Epidermal melanocyte (primary cell): Measurements from ENCODE around the gene PIP5K1C.

Experiments used
- DNase-seq: peaks from one replicate; pipeline ENCODE4 v3.0.0; 2011; ENCODE audit warnings: low spot score; ENCODE audit not compliant: insufficient read length

The PIP5K1C gene

DNA sequence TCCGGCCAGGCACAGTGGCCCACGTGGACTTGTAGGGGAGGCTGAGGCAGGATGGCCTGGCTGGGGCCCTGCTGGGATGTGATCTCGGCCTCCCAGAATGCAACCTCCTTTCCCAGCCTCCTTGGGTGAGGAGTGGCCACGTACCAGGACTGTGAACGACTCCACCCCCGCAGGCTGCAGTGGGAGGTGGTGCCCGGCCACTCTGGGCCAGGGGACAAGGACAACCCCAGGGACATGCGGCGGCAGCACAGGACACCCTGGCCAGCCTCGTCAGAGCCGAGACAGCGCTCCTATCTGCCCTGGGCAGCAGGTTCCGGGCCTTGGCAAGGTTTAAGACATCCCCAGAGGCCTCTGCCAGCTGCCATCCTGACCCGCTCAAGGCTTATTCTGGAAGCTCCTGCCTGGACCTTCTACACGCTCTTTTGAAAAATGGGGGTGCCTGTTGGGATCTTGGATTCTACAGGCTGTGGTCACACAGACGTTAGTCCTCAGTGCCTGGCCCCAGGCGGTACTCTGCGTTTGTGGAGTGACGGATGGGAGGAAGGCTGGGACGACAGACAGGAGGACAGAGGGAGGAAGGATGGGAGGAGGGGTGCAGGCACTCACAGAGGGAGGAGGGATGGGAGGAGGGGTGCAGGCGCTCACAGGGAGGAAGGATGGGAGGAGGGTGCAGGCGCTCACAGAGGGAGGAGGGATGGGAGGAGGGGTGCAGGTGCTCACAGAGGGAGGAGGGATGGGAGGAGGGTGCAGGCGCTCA is 53.8 kb downstream of the PIP5K1C start:
- DNase-seq: no peak

DNA sequence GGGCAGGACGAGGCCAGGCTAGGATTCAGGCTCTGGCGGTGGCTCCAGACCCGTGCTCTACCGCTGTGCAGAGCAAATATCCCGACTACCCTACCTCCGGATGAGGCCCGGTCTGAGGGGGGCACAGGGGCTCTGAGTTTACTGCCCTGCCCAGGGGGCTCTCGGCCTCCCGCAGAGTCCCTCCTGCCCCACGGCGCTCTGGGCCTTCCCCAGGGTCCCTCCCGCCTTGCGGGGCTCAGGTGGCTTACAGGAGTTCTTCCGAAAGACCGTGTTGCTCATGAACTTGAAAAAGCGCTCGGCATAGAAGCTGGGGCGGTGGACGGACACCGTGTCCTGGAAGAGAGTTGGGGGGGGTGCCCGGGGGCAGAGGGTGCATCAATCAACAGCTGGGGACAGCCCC is 54.5 kb downstream of the PIP5K1C start:
- DNase-seq: no peak

DNA sequence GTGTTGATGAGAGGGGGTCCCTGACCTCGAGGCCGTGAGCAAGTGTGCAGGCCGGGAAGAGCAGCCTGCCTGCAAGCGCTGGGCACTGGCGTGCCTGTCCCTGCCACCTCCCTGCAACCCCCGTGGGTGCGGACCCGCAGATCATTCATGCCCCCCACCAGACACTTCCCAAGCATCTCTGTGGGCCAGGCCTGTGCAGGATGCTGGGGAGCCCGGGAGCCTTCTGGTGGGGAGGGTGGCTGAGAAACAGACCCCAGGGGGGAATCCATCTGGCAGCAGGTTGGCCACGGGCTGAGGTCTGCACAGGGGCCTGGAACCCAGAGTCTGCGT is 55.2 kb downstream of the PIP5K1C start:
- no peak for DNase-seq

DNA sequence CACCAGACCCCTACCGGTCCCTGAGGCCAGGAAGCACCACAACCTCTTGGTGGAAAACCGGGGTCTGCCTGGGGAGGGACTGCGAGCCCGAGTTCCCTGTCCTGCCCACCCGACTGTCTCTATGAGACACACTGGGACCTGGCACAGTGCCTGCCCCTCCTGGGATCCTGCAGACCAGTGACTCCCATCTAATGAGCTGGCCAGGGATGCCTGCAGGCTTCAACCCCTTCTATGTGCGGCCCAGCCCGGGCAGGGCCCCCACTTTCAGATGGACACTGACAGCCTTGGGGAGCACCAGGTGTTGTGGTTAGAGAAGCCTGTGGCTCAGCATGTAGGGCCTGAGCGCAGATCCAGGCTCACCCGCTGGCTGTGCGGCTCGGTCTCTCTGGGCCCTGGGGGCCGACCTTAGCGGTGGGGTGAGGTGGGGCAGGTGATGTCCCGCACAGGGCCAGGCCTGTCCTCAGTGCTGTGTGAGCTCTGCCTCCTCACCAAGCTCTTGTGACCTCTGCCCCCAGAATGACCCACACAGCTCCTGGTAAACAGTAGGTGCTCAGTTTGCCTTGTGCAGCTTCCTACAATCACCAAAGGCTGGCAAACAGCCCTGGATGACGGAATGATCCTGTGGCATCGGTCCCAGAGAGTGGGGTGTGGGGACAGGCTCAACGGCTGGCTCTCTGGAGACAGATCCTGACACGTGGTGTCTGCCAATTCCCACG is 55.8 kb downstream of the PIP5K1C start:
- DNase-seq: no peak

DNA sequence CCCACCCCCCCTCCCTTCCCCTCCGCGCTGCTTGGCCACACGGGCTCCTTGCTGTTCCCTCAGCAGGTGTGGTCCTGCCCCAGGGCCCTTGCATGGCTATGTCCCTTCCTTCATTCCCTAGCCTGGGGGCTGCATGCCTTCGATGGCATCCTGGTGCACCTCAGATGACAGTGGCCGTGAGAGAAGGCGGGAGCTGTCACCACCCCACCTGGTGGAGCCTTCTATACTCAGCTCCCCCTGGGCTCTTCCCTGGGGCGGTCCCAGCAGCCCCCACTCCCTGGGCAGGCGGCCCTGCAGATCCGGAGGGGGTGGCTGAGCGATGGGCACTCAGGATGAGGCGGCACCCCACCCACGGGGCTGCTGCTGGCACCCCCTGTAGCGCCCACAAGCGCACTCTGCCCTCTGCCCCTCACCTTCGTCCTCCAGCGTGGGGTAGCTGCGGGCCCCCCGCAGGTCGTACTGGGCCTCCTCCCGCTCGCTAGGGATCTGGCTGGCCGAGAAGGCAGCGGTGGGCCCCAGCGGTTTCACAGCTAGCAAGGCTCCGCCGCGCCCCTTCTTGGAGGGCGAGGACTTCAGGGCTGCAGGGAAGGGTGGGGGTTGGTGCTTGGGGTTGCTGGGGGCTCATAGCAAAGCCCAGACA is 56.5 kb downstream of the PIP5K1C start:
- no peak for DNase-seq

DNA sequence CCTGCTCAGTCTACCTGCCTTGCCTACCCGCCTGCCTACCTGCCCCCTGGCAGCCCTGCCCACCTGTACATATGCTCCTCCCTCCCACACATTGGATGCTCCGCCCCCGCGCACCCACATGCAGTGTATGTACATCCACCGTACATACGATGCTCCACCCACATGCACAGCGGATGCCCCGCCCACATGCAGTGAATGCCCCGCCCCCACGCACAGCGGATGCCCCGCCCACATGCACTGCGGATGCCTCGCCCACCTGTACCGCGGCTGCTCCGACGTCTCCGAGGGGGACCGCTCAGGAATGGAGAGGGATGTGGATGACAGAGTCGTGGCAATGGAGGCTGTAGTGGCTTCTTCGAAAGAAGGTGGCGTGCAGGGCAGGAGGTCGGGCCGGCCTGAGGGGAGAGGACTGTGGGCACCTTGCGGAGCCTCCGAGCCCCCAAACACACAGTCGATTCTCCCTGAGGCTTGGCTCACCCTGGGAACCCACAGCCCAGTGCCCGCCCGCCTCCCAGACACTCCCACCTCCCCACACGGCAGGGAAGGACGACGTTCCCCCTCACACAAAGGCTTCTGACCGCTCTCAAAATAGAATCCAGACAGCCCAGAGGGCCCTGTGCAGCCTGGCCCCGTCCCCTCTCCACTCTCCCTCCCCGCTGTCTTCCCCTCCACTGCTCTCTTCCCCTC is 57.1 kb downstream of the PIP5K1C start:
- no peak for DNase-seq

DNA sequence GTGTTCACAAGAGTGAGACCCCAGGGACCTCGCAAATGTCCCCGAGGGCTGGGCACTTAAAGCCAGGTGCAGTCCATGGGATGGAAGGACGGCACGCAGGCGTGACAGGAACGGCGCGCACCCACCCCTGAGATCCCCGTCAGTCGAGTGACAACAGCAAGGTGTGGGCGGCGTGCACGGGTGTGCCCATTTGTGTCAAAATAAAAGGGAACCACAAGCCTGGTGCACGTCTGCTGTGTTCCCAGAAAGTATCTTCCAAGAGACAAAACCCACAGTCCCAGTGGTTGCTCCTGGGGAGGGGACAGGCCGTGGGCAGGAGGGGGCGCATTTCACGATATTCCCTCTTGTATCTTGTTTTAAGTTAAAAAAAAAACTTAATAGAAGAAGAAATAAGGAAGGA is 58.0 kb downstream of the PIP5K1C start:
- DNase-seq: no peak

DNA sequence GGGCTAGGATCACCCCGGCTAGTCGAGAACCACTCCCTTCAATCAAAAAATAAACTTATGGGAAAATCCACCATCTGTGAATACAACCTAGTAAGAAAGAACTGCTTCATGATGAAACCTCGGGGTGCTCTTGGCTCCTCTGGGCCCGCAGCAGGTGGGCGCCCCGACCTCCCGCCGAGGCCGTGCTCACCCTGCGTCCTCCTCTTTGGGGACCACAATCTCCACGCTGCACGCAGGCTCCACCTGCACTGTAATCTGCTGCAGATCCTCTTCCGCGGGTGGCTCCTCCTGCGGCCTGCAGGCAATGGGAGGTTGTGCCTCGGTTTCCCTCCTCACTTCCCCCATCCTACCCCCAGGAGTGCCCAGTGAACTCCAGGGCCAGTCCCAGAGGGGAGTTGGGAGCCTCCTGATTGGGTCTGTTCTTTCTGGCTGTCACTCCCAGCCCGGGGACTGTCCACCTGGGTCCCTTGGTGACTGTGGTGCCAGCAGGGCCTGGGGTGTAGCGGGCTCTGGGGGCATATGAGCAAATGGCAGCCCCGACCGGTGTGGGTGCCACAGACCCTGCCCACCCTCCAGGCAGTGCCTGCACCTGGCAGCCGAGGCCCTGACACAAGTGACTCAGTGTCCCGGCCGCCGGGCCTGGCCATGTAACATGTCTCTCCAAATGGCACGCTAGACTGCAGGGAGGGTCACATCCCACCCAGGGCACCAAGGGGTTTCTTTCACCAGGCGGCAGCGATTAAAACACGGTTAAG is 58.6 kb downstream of the PIP5K1C start:
- DNase-seq: no peak

DNA sequence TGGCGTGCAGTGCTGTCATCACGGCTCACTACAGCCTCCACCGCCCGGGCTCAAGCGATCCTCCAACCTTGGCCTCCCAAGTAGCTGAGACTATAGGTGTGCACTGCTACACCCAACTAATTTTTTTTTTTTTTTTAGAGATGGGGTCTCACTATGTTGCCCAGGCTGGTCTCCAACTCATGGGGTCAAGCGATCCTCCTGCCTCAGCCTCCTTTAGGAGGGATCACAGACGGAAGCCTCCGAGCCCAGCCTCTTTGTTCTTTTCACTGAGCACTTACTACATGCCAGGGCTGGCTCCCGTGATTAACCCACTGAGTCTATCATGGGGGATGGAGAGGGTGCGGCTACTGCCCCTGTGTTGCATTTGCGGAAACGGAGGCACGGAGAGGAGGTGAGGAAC is 60.8 kb downstream of the PIP5K1C start:
- no peak for DNase-seq

DNA sequence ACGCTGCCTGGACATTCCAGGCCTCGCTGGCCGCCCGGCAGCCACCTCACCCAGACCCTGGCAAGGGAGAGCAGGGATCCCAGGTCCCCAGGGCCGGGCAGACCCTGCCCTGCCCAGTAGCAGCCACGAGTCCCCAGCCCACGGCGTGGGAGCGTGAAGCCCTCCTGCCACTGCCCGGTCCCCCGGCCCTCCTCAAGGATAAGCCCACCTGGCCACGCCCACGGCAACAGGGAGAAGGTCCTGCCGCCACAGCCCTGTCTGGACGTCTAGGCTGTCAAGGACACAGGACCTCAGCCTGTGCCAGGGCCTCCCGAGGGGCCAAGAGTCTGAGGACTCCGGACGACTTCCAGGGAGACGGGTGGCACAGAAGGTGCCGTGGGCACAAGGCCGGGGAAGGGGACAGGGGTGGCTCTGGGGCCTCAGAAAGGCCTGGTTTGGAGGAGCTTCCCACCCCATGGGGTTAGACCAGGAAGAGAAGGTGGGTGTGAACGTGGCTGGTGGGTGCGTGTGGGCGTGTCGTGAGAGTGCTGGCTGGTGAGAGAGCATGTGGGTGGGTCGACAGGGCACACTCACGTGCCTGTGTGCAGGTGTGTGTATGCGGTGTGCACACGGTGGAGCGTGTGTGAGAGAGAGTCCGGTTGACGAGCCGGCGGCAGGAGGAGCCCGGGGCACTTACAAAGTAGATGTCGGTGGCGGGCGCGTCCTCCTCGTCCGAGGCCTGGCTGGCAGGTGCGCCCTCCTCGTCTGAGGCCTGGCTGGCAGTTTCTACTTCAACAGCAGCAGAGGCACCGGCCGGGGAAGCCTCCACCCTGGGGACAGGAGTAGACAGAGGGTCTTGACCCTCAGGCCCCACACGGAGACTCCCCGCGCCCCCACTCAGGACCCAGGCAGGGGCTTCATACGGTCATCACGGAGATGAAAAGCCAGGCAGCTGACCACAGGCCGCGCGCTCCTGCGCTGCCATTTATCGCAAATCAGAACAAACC is 61.8 kb downstream of the PIP5K1C start:
- DNase-seq: no peak

DNA sequence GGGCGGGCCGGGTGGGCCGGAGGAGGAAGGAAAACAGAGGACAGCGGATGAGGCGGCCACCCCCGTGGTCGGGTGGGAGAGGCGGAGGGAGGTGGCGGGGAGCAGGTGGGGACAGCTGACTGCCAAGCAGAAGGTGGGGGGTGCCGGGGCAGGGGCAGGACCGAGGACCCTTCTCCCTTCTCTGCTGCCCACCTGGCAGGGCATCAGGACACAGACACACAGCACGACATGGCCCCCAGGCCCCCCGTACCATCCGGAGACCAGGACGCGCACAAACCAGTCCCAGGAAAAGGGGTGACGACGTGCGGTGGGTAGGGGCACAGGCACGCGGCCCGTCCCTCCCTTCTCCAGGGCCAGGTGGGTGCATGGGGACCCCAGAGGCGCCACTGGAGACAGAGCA is 62.6 kb downstream of the PIP5K1C start:
- DNase-seq: no peak

DNA sequence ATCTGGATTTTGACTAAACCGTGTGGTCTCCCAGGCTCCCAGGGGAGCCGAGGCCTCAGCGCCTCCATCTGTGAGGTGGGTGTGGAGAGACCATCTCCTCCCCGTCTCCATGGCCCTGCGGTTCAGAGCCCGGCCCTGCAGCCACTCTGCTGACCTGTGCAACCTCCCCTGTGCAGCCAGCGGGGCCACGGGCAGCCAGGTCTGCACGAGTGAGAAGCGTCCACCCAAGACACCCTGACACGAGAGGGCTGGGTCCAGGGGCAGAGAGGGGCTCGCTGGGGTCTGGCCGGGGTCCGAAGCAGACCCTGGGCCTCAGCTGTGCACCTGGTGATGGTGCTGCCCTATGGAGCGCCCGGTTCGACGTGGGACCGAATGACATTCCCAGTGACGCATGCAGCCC is 63.3 kb downstream of the PIP5K1C start:
- no peak for DNase-seq

DNA sequence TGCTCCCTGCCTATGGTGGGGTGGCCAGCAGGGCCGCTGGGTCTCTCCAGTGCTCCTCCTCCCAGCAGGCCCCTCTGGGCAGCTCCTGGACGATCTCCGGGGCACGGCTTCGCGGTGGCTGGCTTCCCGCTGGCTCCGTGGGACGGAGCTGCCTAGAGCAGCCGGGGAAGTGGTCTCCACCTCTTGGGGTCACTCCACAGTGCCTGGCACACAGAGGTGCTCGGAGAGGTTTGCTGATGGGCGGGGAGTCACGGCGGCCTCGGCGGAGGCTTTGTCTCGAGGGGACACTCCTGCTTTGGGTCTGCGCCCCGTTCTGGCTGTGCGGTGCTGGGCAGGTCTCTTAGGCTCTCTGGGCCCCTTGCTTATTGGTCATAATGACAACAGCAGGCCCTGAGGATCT is 63.8 kb downstream of the PIP5K1C start:
- DNase-seq: no peak

DNA sequence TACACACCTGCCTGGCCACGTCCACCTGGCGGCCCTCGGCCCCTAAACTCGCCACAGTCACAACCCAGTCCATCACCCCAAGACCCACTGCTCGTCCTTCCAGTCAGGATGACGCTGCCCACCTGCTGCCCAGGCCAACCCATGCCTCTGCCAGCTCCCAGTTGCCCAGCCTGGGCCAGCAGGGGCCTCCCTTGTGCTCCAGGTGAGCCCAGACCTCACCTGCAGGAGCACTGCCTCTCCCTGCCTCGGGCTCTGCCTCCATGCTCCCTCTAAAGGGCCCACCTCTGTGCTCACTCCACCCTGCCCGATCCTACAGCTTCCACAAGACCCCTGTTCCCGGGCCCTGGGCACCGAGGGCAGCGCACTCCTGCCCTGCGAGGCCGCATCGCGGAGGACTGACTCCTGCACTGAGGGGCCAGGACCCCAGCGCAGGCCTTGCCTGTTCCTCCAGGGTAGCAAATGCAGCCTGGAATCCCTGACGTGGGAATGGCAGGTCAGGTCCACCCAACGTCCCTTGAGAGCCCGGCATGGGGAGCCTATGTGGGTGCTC is 65.7 kb downstream of the PIP5K1C start:
- no peak for DNase-seq

DNA sequence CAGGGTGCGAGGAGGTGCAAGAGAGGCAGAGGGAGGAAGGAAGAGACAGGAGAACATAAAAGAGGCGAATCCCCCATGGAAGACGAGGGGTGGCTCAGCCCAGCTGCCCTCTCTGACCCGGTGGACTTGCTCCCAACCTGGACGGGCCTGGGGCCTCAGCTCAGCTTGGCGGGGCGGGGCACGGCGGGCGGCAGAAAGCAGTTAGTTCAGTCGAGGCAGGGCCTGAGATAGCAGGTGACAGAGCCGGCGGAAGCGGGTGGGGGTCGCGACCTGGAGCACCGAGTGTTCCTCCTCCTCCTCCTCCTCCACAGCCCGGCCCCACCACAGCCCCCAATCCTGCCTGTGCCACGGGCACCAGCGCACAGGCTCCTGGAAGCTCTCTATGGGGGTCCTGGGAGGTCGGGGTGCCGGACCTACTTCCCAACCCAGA is 66.7 kb downstream of the PIP5K1C start:
- DNase-seq: no peak

DNA sequence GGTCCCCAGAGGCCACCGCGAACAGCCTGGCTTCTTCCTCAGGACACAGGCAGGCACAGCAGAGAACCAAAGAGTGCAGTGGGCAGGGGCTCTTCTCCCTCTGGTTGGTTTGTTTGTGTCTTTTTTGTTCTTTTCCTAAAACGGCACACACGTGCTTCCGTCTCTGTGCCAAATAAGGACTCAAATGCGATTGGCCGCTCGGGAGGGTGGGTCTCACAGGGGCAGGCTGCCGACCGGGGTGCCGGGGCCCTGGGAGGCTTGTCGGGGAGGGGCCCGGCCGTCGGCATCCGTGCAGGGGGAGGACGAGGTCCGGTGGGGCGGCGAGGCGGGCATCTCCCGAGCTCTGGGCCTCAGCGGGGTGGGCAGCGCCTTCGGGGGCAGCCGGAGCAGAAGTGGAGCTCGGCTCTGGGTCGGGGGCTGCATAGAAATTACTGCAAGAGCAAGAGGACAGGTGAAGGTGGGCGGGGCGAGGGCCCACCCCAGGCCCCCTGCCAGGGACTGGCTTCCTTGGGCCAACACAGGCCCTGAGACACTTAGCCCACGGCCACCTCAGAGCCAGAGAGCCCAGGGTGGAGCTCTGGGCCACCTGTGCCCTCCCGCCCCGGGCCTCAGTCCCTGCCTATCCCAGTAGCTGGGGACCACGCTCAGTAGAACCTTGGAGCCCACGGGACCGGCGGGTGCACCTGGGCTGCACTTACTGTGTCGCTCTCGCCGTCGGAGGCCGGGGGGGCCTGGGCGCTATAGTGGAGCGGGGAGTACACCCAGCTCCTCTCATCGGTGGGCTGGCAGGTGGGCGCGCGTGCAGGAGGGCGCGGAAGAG is 67.3 kb downstream of the PIP5K1C start:
- DNase-seq: no peak

DNA sequence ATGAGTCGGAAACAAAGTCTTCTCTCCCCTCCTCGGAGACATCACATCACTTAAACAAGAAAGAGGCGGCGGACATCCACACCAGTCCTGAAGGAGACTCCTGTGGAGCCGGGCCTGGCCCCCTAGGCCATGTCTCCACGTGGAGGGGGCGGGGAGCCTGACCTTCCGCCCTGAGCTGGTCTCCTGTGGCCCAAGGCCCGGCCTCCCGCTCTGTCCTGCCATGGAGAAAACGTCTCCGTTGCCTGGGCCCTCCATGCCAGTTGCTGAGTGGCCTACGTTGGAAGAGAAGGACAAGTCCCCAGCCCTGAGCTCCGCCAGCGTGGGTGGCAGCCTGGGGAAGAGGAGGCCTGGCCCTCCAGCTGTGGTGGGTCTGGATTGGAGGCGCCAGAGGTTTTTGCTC is 68.2 kb downstream of the PIP5K1C start:
- no peak for DNase-seq

DNA sequence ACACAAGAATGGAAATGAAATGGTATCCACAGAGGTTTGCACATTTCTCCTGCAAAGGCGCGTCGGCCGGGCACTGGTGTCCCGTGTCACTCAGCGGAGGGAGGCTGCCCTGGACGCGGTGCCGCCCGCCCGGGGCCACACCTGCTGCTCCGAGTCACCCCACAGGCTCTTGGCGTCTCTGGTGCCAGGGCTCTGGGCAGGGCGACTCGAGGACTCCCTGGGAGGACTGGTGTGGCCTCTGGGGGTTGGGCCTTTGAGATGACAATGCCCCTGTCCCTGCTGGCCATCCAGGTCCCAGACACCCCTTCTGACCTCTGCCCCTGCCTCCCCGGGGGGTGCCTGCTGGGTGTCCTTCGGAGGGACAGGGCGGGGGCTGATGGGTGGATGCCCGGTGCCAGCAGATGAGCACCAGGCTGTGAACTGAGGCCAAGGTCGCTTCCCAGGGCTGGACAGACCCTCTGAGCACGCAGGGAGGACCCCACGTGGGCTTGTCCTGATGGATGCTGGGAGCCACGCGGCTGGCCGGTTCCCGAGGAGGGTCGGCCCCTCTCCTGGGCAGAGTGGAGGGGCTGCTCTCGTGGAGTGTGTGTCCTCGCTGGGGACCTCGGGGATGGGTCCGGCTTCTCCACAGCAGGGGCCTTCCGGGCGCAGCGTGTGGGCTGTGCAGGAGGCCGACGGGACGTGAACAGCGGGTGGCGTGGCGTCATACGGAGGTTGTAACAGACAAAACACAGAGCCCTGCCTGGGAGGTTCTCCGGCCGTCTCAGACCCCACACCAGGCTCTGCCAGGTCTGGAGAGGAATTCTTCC is 69.0 kb downstream of the PIP5K1C start:
- no peak for DNase-seq
